Smooth muscle cell of the brain vasculature (primary cell): ENCODE results near the gene MKNK1.

Experiments
- DNase-seq: peaks from one replicate; pipeline ENCODE4 v3.0.0-alpha.2; 2012; ENCODE audit warnings: low read depth, low spot score

The MKNK1 gene

DNA sequence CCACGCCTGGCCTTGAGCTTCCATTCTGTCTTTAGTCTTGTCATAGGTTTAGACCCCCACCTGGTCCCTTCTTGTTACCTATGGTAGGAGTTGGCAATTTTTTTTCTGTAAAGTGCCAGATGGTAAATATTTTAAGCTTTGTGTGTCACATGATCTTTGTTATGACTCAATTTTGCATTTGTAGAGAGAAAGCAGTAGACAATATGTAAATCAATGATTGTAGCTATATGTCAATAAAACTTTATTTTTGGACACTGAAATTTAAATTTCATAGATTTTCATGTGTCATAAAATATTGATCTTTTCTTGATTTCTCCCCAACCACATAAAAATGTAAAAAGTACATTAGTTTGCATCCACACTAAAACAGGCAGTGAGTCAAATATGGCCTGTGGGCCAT is 8.0 kb downstream of the MKNK1 start:
- no peak for DNase-seq

DNA sequence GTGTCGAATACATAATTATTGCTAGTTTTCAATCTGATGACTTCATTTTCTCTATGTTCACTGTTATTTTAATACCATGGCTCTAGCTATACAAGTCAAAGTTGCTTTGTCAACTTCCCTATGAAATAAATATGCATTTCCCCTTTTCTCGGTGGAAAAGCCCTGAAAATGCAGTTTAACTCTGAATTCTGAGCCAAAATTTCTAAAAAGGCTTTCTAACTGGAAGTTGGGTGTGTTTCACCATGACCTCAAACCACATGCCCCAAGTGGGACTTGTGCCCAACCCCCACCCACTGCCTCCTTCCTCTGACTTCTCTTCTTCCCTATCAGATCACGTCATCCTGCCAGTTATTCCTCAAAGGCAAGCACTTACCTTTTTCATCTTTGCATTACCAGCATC is 8.9 kb downstream of the MKNK1 start:
- DNase-seq = no peak

DNA sequence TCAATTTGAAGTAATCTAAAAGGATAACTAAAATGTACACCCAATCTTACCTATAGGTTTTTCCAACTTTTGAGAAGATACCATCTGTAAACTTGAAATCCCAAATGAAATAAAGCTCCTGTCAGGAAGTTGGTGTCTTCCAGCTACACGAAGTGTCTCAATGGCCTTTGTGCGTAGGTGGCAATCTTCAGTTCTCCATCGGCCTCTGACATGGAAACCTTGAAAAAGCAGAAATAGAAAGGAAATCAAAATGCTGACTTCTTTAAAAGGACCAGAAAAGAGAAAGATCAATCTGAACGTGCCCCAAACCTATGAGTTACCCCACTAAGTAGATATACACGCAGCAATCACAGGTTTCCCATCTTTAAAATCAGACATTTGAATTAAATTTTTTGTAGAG is 10.0 kb downstream of the MKNK1 start:
- no peak for DNase-seq

DNA sequence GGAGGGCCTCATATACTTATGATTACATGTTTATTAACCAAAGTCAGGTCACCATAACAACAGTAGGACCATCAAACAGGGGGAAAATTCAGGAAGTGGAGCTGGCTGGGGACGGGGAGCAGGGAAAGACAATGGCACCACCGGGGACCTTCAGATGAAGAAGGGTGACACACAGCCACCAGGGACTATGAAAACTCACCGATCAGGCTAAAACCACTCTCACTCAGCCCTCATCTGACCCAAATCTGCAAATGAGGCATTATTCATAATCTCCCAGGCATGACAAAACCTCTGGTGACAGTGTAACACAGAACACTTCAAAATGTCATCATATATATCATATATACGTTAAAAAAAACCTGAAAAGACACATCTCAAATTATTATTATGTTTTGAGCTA is 11.2 kb downstream of the MKNK1 start:
- DNase-seq = no peak

DNA sequence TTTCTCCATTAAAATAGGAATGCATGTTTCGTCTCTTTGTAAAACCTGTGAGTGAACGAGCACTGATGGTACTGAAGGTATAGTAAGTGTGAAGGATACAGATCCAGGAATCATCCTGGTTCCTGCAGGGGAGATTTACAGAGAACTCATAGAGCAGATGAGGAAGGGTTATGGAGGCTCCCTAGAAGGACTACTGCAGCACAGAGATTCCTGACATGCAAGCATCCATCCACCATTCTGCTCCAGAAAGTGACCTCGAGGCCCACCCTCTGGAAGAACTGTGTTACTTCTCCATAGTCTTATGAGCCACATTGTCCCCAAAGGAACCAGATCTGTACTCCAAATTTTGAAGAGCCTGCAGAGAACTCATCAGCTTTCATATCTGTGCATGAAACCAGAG is 14.5 kb downstream of the MKNK1 start:
- no peak for DNase-seq

DNA sequence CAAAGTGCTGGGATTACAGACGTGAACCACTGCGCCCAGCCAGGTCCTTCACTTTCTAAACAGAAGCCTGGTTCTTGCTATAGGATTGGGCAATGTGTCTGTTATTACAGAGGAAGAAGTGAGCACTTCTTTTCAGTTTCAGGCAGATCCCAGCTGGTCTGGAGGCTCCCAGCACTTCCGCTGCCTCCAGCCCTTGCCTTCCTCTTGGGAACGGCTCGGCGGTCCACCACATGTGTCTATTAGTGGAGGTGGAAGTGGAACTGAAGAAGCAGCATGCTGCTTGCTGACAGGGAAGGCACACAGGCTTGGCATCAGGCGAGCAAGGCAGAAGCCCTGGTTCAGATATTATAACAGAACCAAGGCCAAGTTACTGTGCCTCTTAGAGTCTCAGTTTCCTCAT is 17.0 kb downstream of the MKNK1 start:
- no peak for DNase-seq

DNA sequence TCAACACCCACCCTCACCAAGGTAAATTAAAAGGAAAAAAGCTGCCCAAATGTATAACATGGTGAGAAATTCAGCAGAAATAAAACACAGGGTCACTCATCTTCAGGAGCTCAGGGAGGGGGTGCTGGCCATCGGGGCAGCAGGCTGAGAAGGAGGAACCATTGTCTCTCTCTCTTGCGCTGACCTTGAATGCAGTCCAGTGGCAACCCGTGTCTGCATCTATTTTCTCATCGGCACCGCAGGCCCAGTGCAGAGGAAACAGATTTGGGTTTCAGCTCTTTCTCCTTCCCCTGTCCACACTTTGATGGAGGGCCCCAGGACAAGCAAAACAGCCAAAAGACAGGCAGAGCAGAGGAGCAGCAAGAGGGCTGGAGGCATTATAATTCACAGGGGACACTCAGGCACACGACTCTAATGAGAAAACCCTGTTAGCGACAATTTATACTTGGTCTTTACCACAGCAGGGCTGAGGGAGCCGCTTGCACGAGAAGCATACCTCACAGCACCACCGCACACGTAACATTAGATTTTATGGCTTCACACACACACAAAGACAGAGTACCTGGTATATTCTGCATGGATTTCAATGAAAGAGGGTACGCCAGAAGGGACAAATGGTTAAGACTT is 18.6 kb downstream of the MKNK1 start:
- no peak for DNase-seq

DNA sequence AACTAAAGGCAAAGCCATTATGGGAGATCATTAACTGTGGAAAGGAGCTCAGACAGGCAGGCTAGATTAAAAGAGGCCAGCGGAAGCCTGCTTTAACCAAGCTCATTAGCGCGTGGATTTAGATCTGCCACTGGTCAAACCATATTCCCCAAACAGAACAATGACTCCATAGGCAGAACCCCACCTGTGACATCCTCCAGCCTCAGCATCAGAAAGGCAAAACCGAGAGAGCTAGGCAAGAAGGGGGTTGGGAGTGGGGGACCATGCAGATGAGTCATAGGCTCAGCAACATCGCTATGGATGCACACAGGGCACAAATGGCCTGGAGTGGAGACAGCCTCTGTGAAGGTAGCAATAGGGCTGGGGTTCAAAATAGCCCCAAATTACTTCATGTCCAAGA is 20.6 kb downstream of the MKNK1 start:
- DNase-seq = no peak

DNA sequence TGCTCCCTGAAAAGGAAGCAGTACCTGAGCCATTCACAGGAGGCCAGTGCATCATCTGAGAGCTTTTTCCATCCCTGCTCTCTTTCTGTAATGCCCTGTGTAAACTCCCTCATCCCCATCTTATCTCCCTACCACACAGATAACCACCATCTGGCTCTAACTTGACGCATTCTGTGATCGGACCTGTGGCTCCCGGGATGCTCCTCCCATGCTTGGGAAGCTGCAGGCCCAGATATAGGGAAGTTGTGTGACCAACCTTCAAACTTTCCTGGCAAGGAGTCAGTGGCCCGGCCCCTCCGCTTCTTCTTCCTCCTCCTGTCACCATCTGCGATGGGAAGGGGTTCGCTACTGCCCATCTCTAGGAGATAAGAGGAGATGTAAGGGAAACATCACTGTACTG is 21.1 kb downstream of the MKNK1 start:
- DNase-seq = no peak

DNA sequence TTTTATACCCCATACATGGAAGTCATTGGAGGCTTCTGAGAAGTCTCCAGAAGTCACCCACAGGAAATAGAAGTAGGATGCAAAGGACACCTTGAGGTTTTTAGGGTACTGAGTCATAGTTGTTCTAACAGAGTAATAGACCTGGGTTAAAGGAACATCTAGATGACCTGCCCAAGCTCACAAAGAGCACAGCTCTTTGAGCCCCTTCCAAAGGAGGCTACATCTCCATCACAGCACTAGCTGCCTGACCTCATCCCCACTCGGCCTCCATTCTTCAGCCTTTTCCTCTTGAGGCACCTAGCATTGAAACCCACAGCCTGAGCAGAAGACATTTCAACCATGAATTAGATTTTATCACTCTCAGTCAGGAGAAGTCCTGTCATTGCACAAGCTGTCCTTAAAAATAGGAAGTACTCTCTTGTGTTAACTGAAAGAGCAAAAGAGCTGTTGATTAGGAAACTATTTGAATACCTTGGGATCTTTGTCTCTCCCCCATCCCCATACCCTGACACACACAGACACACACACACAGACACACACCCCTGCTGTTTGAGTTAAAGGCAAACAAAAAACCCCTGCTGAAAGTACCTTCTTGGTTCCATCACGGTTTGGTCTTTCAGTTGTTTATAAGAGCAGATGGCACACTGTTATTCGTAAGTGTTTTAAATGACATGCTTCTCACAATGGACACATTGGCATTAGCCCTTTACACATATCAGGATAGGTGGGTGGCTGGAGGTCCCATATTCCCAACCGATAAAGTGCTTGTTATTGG is 22.2 kb downstream of the MKNK1 start:
- no peak for DNase-seq

DNA sequence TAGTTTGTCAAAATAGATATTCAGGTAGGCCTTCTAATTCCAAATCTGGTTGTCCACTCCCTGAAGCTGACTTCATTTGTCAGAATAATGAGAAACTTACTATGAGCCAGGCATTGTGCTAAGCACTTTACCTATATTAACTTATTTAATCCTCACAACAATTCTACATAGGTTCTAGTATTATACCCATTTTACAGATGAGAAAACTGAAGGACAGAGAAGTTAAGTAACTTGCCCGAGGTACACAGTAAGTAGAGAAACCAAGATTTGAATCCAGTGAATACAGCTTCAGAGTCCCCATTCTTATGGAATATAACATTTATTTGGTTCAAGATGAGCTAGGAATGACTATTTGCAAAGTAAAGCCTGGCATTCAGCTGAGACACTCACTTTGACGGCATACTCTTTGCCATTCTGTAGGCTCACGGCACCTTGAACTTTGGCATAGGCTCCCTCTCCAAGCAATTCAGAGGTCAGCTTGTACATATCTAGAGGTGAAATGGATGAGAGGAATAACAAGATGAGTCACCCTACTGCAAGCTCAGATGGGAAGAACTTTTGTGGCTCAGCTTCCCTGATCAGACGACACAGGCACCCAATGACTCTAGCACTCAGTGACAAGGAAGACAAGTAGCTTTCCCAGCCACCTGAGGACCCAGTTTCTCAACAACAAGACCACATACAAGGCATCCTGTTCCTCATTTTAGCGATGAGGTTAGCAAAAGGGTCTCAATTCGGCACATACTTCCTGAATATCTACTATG is 23.7 kb downstream of the MKNK1 start:
- DNase-seq = no peak

DNA sequence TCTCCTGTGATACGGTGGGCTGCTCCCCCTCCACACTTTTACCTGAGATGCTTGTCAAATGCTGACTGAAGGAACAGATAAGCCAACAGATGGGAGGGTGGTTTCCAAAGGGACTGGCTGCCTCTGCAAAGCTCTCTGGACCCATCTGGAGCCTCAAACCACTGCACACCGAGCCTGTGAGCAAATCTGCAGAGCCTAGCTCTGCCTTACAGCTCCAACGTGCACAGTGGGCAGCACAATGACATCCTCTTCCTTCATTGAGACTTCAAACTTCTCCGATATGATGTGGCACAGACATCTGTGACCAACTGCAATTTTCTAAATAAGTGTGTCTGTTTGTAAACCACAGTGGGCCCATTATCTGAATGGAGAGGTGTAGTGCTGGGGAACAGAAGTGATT is 26.4 kb downstream of the MKNK1 start:
- DNase-seq = no peak

DNA sequence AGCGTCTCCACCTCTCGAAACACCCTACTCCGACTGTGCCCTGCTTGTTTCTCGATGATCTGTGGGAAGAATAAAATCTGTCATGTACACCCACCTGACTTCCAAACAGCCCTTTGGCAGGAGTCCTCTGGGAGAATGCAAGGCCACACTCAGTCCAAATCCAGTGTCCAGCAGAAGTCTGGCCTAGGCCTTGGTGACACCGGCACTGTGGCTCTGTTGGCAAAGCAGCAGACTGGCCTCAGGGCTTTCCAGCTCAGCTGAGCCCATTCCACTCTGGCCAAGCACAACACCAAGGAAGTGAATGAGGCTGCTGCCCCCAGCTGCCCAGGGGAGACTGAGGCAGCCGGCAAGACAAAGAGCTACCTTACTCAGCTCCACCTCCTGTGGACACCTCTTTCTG is 27.5 kb downstream of the MKNK1 start:
- no peak for DNase-seq

DNA sequence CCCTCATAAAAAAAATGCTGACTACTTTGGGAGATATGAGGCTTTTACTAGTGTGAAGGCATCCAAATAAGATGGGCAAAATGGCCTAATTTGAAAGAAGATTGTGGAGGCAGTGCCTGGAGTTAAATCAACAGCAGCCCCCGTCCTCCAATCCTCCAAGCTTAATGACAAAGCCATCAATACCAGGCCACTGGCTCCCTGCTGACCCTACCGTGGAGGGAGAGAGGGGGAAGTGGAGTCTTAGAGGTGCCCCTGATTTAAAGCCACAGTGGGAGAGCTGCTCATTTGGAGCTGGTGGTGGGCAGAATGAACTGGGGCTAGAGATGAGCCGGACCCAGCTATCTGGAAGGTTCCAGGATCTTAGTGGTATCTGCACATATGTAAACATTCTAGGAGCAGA is 28.3 kb downstream of the MKNK1 start:
- DNase-seq = no peak

DNA sequence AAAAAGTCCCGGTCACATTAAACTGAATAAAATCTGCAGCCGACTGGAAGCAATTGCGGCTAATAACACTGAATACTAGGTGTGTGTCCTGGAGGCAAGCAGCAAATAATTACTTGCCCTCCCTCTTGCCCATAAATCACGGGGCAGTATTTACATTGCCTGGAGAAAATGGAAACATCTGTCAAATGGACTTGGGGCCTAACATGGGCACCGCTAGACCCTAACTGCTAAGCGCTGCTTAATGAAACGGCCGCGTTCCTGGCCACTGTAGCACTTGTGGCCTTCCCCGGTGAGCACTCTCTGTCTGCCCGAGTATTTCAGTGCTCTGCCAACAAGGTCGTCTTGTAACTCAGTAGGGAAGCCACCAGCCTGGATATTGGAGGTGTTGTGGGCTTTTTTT is 28.8 kb downstream of the MKNK1 start:
- DNase-seq = no peak

DNA sequence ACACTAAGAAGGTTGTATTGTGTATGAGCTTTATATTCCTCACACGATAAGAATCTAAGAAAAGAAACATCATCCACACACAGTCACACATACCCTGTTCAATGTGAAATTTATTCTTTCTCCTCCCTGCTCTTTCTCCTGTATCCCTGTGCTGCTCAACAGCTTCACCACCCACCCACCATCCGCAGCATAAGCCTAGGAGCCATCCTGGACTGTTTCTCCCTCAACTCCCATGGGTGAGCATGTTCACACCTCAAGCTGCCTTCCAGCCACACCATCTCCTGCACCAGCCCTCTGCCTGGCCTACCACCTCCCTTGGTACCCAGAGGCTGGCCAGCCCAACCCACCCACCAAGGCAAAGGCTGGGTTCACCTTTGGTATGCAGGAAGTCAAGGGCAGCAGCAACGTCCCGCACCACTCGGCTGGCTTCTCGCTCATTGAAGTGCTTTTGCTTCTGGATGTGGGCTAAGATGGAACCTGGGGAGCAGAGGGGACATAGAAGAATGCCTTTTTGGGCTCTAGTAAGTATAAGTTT is 32.3 kb downstream of the MKNK1 start:
- DNase-seq = no peak

DNA sequence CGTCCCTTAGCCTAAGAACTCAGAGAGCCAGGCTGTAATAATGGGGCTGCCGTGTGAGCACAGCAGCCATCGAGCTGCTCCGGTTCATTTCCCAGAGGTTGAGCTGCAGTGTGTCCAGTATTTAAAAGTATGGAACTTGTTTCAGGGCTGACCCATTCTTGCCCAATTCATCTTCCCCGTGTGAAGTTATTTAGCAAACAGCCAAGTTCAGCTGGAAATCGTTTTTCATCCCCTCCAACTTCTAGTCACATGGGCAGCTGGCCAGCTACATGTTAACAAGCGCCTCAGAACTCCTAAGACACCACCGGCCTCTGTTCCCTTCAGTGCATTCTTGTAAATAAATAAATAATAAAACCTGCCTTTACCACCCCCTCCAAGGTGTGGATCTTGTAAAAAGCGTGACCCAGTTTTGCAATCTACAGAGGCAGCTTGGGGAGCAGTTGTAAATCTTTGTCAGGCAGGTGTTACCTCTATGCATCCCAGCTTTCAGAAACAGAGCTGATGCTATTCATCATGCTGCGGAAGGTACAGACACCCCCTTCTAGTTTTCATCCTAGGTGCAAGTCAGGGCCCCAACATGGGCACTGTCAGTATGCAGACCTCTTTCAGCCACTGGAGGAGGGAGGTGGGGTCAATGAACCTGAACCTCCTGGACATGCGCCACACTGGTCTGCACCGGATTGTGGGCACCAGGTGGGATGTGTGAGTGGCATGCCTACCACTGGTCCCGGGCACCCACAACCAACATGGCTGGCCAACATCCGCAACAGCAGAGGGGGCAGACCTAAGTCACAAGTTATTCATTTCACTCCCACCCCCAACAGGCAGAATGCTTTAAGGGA is 34.0 kb downstream of the MKNK1 start:
- DNase-seq = no peak

DNA sequence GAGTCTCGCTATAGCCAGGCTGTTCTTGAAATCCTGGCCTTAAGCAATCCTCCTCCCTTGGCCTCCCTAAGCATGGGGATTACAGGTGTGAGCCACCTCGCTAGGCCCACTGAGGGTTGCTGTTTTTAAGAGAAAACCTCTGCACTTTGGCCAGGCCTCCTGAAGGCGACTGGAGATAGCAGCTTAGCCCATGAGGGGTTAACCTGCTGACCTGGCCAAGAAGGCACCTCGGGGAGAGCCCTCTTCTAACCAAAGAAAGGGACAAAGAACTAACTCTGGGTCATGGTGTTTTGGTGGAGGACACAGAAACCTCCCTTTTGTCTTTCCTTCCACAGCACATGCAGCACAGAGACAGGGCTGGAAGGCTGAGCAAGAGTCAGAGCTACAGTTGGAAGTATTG is 35.0 kb downstream of the MKNK1 start:
- DNase-seq = no peak

DNA sequence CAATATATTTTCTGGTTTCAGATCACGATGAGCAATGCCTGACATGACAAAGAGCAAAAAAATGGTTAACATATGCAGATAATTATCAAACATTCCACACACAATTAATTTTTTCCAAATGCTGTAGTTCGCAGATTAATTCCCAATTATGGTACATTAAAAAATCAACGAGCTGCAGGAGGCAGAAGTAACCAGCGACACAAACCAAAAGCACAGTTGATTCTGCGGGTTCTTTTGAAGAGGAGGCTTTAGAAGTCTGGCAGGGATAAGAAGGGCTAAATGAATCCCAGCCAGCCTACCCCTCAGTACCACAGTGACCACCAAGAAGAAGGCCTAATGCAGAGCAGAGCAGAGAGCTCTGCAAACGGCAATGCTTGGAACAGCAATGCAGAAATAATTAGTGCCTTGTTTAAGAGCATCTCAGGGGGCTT is 35.6 kb downstream of the MKNK1 start:
- no peak for DNase-seq

DNA sequence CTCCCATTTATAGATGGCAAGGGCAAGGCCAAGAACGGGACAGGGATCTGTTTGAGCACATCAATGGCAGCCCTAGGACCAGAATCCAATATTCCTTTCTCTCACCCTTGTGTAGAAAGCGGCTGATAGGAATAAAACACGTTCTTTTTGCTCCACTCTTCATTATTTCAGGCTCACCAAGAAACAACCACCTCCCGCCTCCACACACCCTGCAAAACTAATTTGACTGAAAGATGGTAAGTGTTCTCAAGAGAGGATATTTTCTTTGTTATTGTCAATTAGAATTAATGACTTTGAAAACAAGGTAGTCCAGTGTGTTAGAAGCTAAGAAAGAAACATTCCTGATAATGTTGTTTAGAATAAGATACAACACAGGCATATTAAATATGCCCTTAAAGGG is 40.7 kb downstream of the MKNK1 start:
- no peak for DNase-seq

DNA sequence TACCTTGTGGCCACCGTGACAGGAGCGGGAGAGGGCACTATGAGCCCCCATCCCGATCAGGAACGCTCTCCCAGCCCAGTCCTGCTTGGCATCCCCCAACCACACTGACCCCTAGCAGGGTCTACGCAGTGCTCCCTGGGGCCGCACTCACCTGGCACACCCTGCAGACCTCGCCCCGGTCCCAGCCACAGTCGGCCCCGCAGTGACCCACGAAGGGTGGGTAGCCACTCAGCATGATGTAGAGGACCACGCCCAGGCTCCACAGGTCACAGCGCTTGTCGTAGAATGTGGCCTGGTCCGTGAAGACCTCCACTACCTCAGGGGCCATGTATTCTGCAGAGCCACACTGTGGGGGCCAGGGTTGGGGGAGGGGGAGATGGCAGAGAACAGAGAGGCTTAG is 41.6 kb downstream of the MKNK1 start:
- DNase-seq = no peak

DNA sequence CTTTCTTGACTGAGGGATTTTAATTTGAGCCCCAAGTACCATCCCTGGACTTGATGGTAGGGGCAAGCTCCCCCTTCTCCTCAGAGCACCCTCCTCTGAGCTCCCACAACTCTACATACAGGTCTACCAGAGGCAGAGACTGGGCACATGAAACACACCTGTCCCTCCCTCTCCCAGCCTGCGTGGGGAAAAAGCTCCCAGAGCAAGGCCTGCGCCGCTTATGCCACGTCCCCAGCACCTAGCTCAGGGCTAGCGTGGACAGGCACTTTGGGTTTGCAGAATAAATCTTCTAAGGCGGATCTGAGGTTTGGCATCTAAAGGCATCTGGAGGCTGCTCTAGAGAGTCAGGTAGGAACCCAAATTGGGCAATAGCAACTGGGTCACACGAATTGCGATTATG is 45.1 kb downstream of the MKNK1 start:
- no peak for DNase-seq
